Body of pancreas (tissue), 4 donors: ENCODE results near the gene SNTB2.

Experiments used
- POLR2A ChIP-seq, 3 donors: fragments of 450-650 bp; IDR thresholded peaks; one replicate each; pipeline ENCODE4 v1.6.1; 2016; ENCODE audit warnings: antibody characterized with exemption in 3 of 3, mild to moderate bottlenecking in 2 of 3
- TF ChIP-seq, protein P1 (sequence below), 7 experiments: fragments of 450-650 bp in 4 of 7; fragments of 200-600 bp in 3 of 7; sonication (generic) in 3 of 7; IDR thresholded peaks; one replicate each; pipeline ENCODE4 v1.5.1; 2016 to 2019; ENCODE audit warnings: antibody characterized with exemption in 7 of 7

DNA sequence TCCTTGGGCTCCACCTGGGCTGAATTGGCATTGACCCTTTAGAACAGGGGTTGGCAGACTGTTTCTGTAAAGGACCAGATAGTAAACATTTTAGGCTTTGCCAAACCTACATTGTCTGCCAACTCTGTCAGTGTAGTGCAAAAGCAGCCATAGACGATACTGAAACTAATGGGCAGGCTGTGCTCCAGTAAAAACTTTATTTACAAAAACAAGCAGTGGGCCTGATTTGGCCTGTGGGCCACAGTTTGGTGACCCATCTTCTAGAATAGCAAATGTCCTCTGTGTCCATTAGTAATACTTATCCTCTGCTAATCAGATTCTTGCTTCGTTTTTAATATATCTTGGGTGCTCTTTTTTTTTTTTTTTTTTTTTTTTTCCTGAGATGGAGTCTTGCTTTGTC, 48.4 kb upstream of the SNTB2 start:
- TF ChIP-seq, protein P1, sequence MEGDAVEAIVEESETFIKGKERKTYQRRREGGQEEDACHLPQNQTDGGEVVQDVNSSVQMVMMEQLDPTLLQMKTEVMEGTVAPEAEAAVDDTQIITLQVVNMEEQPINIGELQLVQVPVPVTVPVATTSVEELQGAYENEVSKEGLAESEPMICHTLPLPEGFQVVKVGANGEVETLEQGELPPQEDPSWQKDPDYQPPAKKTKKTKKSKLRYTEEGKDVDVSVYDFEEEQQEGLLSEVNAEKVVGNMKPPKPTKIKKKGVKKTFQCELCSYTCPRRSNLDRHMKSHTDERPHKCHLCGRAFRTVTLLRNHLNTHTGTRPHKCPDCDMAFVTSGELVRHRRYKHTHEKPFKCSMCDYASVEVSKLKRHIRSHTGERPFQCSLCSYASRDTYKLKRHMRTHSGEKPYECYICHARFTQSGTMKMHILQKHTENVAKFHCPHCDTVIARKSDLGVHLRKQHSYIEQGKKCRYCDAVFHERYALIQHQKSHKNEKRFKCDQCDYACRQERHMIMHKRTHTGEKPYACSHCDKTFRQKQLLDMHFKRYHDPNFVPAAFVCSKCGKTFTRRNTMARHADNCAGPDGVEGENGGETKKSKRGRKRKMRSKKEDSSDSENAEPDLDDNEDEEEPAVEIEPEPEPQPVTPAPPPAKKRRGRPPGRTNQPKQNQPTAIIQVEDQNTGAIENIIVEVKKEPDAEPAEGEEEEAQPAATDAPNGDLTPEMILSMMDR (IDR thresholded peaks at IDR 0.05): no peak
- no peak for TF ChIP-seq POLR2A (IDR thresholded peaks at IDR 0.05)
